ENCODE results near the gene DLK1.

DNA sequence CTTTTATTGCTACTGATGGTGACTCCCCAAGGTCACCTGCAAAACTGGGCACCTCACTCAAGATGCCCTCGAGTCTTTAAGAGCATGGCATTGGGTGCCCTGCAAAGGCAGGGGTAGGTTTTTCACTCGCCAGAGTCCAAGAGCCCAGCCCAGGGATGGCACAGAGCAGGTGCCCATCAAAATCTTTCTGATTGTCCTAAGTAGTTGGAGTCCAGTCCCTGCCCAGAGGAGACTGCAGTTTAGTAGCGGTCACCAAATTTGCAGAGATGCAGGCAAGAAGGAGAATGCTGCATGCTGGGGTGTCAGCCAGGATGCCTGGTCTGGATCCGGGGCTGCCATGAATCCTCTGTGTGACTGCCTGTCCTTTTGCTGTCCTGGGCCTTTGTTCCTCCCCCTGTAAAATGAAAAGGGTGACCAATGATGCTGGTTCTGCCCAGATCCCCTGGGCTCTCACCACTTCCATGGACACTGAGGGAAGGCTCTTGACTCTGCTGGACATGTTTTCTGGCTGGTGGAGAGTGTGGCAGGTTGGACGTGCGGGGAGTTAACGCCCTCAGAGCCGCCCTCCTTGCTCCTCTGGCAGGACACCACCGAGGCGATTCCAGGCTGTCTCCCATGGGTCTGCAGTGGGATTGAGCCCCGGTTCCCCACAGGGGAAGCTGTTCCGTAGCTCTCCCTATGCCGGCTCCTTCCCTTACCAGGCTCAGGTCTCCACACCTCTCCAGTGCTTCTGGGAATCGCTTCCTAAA is 41.3 kb downstream of the DLK1 start:
- TF ChIP-seq, protein P1, sequence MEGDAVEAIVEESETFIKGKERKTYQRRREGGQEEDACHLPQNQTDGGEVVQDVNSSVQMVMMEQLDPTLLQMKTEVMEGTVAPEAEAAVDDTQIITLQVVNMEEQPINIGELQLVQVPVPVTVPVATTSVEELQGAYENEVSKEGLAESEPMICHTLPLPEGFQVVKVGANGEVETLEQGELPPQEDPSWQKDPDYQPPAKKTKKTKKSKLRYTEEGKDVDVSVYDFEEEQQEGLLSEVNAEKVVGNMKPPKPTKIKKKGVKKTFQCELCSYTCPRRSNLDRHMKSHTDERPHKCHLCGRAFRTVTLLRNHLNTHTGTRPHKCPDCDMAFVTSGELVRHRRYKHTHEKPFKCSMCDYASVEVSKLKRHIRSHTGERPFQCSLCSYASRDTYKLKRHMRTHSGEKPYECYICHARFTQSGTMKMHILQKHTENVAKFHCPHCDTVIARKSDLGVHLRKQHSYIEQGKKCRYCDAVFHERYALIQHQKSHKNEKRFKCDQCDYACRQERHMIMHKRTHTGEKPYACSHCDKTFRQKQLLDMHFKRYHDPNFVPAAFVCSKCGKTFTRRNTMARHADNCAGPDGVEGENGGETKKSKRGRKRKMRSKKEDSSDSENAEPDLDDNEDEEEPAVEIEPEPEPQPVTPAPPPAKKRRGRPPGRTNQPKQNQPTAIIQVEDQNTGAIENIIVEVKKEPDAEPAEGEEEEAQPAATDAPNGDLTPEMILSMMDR (IDR thresholded peaks at IDR 0.05; ENCODE audit: low read length), result no peak
- TF ChIP-seq EZH2 (optimal IDR thresholded peaks at IDR 0.05; ENCODE audit: low read depth, low read length), result no peak
